GM12873 (cell line): ENCODE data around the gene KCNH6.

Experiments used
- CTCF ChIP-seq: IDR thresholded peaks from 2 replicates; pipeline ENCODE4 v1.5.1; 2012; ENCODE audit warnings: low read depth, mild to moderate bottlenecking, moderate library complexity, low read length, control low read depth; ENCODE audit not compliant: insufficient read depth; ENCODE audit errors: missing control alignments

KCNH6 gene

GRCh38 chr17:63515426-63515825 is 7.7 kb upstream of the KCNH6 start:
- TF ChIP-seq CTCF = no peak

- TF ChIP-seq CTCF = no peak
These were observed 6.0 kb upstream of the KCNH6 start for GRCh38 chr17:63516910-63517824.

GRCh38 chr17:63517825-63518534 is 5.2 kb upstream of the KCNH6 start:
- no peak for TF ChIP-seq CTCF

- no peak for TF ChIP-seq CTCF
These were observed 3.9 kb upstream of the KCNH6 start for GRCh38 chr17:63519116-63519881.

DNA sequence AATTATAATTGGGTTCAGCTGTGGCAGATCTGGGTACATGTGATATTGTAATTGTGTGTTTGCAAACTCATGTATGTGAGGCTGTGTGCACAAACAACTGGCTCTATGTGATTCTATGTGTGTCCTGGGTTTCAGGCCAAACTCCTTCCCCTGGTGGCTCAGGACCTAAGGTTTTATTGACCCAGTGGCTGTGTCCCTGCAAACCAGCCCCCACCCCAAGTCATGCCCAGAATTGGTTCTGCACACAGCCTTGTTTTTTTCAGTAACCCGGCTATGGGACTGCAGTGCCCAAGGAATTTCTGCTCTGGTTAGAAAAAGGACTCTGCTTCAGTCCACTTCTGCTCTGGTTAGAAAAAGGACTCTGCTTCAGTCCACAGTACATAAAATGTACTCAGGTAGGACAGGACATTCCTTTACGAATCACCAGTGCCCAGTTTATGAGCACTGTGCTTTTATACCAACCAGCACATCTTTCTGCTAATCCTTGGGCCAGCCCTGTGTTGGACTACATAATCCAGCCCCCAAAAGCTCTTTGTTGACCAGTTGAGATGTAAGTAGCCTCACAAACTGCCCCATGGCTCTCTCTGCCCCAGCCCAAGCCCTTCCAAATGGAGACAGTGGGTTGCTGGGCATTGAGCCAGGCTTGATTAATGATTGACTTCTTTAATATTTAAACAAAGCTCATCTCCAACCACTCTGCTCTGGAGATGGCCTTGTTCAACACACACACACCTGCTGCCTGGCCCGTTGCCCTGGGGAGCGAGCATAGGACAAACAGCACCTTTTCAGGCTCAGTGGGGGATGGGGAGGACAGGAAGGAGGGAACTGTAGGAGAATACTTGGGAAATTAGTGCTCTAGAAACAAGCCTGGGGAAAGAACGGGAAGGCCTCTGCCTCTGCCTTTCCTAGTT is 2.9 kb upstream of the KCNH6 start:
- no peak for TF ChIP-seq CTCF

GRCh38 chr17:63524051-63524450 is 893 bp downstream of the KCNH6 start:
- TF ChIP-seq CTCF = no peak
